Tibial nerve (tissue), 4 donors: ENCODE measurements around the gene TRAPPC3.

Experiments
- CTCF ChIP-seq, 5 experiments: fragments of 200-600 bp in 3 of 5; fragments of 450-650 bp in 2 of 5; sonication (generic) in 3 of 5; IDR thresholded peaks; one replicate each; pipeline ENCODE4 v1.5.1; 2016 to 2019; ENCODE audit warnings: antibody characterized with exemption in 5 of 5, mild to moderate bottlenecking in 3 of 5, moderate library complexity in 2 of 5
- EP300 ChIP-seq, 2 donors: sonication (generic); formaldehyde crosslinking; IDR thresholded peaks; one replicate each; pipeline ENCODE4 v1.6.1; 2017; ENCODE audit warnings: antibody characterized with exemption in 2 of 2, mild to moderate bottlenecking in 1 of 2
- POLR2A ChIP-seq, 2 donors: fragments of 450-650 bp; IDR thresholded peaks; one replicate each; pipeline ENCODE4 v1.6.1; 2017; ENCODE audit warnings: antibody characterized with exemption in 2 of 2, mild to moderate bottlenecking in 2 of 2, moderate library complexity in 2 of 2

GRCh38 chr1:36165145-36165544 lies 15.9 kb upstream of the TRAPPC3 start:
- TF ChIP-seq POLR2A (IDR thresholded peaks at IDR 0.05) (no peak), CTCF (IDR thresholded peaks at IDR 0.05) (no peak), EP300 (IDR thresholded peaks at IDR 0.05) (no peak)
